Keratinocyte (primary cell): Measurements from ENCODE around the gene CYP26A1. TPM values are rescaled to one million over a fixed set of nuclear protein-coding genes. Genes with fewer than 3 reads are reported as not detected.

Source experiments
- DNase-seq: peaks from one replicate; pipeline ENCODE4 v3.0.0-alpha.2; 2011; ENCODE audit warnings: low read depth, missing footprints, low spot score
- FAIRE-seq: peaks from 2 replicates; lab custom pipeline; 2011; peaks lifted over from hg19 to GRCh38; lab: Jason Lieb, UNC
- H2AFZ ChIP-seq: 2 replicates; pipeline ENCODE4 v1.6.0; 2012; ENCODE audit warnings: low read length, control low read depth, inconsistent platforms; ENCODE audit not compliant: control insufficient read depth
- H3K27ac ChIP-seq: 2 replicates; pipeline ENCODE4 v1.5.1; 2011; ENCODE audit warnings: low read length; ENCODE audit not compliant: control insufficient read depth, insufficient read depth
- H3K27me3 ChIP-seq: 3 replicates; pipeline ENCODE4 v1.6.0; 2011; ENCODE audit warnings: low read length; ENCODE audit not compliant: control insufficient read depth, insufficient read depth; ENCODE audit errors: extremely low read depth
- H3K36me3 ChIP-seq, 2 experiments: 2 replicates in 1 of 2; 3 replicates in 1 of 2; pipeline ENCODE4 v1.5.1; 2011; ENCODE audit warnings: low read length in 2 of 2, mild to moderate bottlenecking in 1 of 2; ENCODE audit not compliant: control insufficient read depth in 2 of 2, insufficient read depth in 2 of 2; ENCODE audit errors: extremely low read depth in 1 of 2
- H3K4me1 ChIP-seq: 3 replicates; pipeline ENCODE4 v1.5.1; 2011; ENCODE audit warnings: low read length; ENCODE audit not compliant: control insufficient read depth, insufficient read depth; ENCODE audit errors: extremely low read depth
- H3K4me2 ChIP-seq: 3 replicates; pipeline ENCODE4 v1.6.0; 2011; ENCODE audit warnings: low read depth, low read length; ENCODE audit not compliant: control insufficient read depth, insufficient read depth; ENCODE audit errors: extremely low read depth
- H3K4me3 ChIP-seq, 3 experiments: fragments of 200-600 bp in 1 of 3; sonication (generic) in 1 of 3; 2 replicates in 2 of 3; 3 replicates in 1 of 3; pipeline ENCODE4 v1.5.1; 2011 to 2016; ENCODE audit warnings: low read length in 3 of 3, mild to moderate bottlenecking in 3 of 3, control low read depth in 2 of 3, inconsistent platforms in 1 of 3, low read depth in 1 of 3, mixed read lengths in 1 of 3, mixed run types in 1 of 3, moderate library complexity in 1 of 3; ENCODE audit not compliant: control insufficient read depth in 2 of 3, insufficient read depth in 2 of 3; ENCODE audit errors: extremely low read depth in 1 of 3
- H3K79me2 ChIP-seq: 2 replicates; pipeline ENCODE4 v1.6.0; 2012; ENCODE audit warnings: low read length; ENCODE audit not compliant: control insufficient read depth, insufficient read depth
- H3K9ac ChIP-seq: 3 replicates; pipeline ENCODE4 v1.6.0; 2011; ENCODE audit warnings: low read length; ENCODE audit not compliant: control insufficient read depth, insufficient read depth; ENCODE audit errors: extremely low read depth
- H3K9me1 ChIP-seq: 3 replicates; pipeline ENCODE4 v1.6.0; 2011; ENCODE audit warnings: low read length; ENCODE audit not compliant: control insufficient read depth, insufficient read depth; ENCODE audit errors: extremely low read depth
- H3K9me3 ChIP-seq: 2 replicates; pipeline ENCODE4 v1.5.1; 2012; ENCODE audit warnings: low read depth, low read length; ENCODE audit not compliant: control insufficient read depth
- H4K20me1 ChIP-seq: 3 replicates; pipeline ENCODE4 v1.6.0; 2011; ENCODE audit warnings: low read length; ENCODE audit not compliant: control insufficient read depth, insufficient read depth; ENCODE audit errors: extremely low read depth
- EZH2 ChIP-seq: IDR thresholded peaks from one replicate; pipeline ENCODE4 v1.6.1; 2012; ENCODE audit warnings: inconsistent platforms, mild to moderate bottlenecking, low read length, moderate library complexity
- dilution Hi-C: fragments of 300-500 bp; cut with MboI; formaldehyde crosslinking; loops from one replicate; pipeline ENCODE4 v1.7.0; 2020; ENCODE audit warnings: low sequenced_read_pairs; ENCODE audit not compliant: extremely low pct_ligation_motif_present
- polyA plus RNA-seq, 5 experiments: library from polyadenylated mRNA; depleted of rRNA in 3 of 5; stranded (reverse) in 3 of 5; stranded (forward) in 1 of 5; unstranded in 1 of 5; fragments of >200 nt; gene quantifications; 1 replicate in 1 of 5; 2 replicates in 3 of 5; 3 replicates in 1 of 5; pipeline versions ENCODE4 v1.2.1 to v1.2.3, GENCODE V29; 2011 to 2012; ENCODE audit warnings: missing spikeins in 2 of 5, low read depth in 1 of 5, low replicate concordance in 1 of 5
- TF ChIP-seq, protein P1 (sequence below), 3 experiments: IDR thresholded peaks in 1 of 3; conservative IDR thresholded peaks in 1 of 3; optimal IDR thresholded peaks in 1 of 3; 2 replicates in 2 of 3; 3 replicates in 1 of 3; pipeline versions ENCODE3 to v1.5.1; 2011; ENCODE audit warnings: low read length in 3 of 3, mild to moderate bottlenecking in 3 of 3, moderate library complexity in 2 of 3, control low read depth in 1 of 3, inconsistent platforms in 1 of 3; ENCODE audit not compliant: insufficient read depth in 2 of 3; ENCODE audit errors: extremely low read depth in 1 of 3

The CYP26A1 gene
- polyA plus RNA-seq, 1 donor (not counting 4 experiments of a cell fraction or from before 2014, with no cell fraction given), result not detected

DNA sequence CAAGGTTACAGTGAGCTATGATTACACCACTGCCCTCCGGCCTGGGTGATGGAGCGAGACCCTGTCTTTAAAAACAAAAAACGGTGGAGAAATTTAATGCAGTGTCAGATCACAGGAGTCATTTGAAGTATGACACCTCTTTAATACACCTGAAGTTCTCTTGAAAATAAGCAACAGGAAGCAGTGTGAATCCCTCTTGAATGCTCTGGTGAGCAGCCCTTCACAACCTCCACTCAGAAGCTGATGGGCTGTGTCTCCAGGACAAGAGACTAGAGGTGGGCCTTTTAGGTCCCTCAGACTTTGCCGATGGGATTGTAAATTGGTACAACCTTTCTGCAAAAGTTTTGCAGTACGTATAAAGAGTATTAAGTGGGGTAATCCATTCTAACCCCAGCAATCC is 50.1 kb downstream of the CYP26A1 start:
- no peaks in the 10 kb centered on the region for H3K79me2 ChIP-seq
- DNase-seq (no peak), FAIRE-seq (no peak)
- no peak overlapping the region for H3K4me2 ChIP-seq
- H3K27me3 ChIP-seq, result peaks cover 11% of the 10 kb centered on the region
- H3K9me1 ChIP-seq, result no peaks in the 10 kb centered on the region
- no peak overlapping the region for H2AFZ ChIP-seq
- TF ChIP-seq EZH2, result no peak
- TF ChIP-seq, protein P1, sequence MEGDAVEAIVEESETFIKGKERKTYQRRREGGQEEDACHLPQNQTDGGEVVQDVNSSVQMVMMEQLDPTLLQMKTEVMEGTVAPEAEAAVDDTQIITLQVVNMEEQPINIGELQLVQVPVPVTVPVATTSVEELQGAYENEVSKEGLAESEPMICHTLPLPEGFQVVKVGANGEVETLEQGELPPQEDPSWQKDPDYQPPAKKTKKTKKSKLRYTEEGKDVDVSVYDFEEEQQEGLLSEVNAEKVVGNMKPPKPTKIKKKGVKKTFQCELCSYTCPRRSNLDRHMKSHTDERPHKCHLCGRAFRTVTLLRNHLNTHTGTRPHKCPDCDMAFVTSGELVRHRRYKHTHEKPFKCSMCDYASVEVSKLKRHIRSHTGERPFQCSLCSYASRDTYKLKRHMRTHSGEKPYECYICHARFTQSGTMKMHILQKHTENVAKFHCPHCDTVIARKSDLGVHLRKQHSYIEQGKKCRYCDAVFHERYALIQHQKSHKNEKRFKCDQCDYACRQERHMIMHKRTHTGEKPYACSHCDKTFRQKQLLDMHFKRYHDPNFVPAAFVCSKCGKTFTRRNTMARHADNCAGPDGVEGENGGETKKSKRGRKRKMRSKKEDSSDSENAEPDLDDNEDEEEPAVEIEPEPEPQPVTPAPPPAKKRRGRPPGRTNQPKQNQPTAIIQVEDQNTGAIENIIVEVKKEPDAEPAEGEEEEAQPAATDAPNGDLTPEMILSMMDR (optimal IDR thresholded peaks at IDR 0.05 in 1 of 3, IDR thresholded peaks at IDR 0.05 in 1 of 3, conservative IDR thresholded peaks at IDR 0.05 in 1 of 3; ENCODE audit: extremely low read depth in 1 of 3, insufficient read depth in 2 of 3, low read length in 3 of 3), result no peak
- H3K27ac ChIP-seq, result no peak overlapping the region
- dilution Hi-C loops, result loop anchor here (25.0 kb wide), 1 partner anchor 164 kb away; no protein-coding TSS in a partner anchor
- no peaks in the 10 kb centered on the region for H3K36me3 ChIP-seq
- H3K4me3 ChIP-seq, result no peak overlapping the region
- H3K9ac ChIP-seq, result no peak overlapping the region
- H3K4me1 ChIP-seq, result no peaks in the 10 kb centered on the region
- H4K20me1 ChIP-seq, result no peaks in the 10 kb centered on the region
- peaks cover 6% of the 10 kb centered on the region for H3K9me3 ChIP-seq

DNA sequence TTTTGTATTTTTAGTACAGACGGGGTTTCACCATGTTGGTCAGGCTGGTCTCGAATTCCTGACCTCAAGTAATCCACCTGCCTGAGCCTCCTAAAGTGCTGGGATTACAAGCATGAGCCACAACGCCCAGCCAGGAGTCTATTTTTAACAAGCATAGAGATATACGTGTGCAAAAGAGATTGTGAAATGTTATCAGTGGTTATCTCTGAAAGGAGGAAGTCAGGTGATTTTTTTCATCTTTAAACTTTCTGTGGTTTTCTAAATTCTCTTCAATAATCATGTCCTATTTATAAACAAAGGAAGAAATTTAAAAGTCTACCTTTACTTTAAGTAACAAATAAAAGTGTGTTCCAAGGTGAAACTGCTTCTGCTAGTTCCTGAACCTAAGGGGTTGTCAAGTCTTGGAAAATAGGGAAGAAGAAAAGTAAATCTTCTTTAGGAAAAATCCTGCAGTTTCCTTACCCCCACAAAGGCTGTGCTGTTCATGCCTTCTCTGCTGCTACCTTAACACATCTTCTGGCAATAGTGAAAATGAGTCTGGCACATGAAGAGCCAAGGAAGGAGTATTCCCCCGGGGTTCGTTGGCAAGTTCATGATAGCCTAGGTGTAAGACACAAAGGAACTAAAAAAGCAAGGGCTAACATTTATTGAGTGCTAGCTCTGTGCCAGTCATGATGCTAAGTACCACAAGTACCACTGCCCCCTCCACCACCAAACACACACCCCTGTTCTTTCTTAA is 51.1 kb downstream of the CYP26A1 start:
- no peaks in the 10 kb centered on the region for H3K9me1 ChIP-seq
- H3K27me3 ChIP-seq, result peaks cover 11% of the 10 kb centered on the region
- H3K4me3 ChIP-seq, result no peak overlapping the region
- no peaks in the 10 kb centered on the region for H3K36me3 ChIP-seq
- no peak for DNase-seq
- no peak overlapping the region for H2AFZ ChIP-seq
- no peak overlapping the region for H3K4me2 ChIP-seq
- no peaks in the 10 kb centered on the region for H3K79me2 ChIP-seq
- peaks cover 6% of the 10 kb centered on the region for H3K9me3 ChIP-seq
- H3K9ac ChIP-seq, result no peak overlapping the region
- no peaks in the 10 kb centered on the region for H3K4me1 ChIP-seq
- no peak overlapping the region for H3K27ac ChIP-seq
- H4K20me1 ChIP-seq, result no peaks in the 10 kb centered on the region
- dilution Hi-C loops, result loop anchor here (25.0 kb wide), 1 partner anchor 163 kb away; no protein-coding TSS in a partner anchor
- no peak for TF ChIP-seq EZH2
- TF ChIP-seq, protein P1 (optimal IDR thresholded peaks at IDR 0.05 in 1 of 3, IDR thresholded peaks at IDR 0.05 in 1 of 3, conservative IDR thresholded peaks at IDR 0.05 in 1 of 3; ENCODE audit: extremely low read depth in 1 of 3, insufficient read depth in 2 of 3, low read length in 3 of 3), result no peak
- no peak for FAIRE-seq
